OCI-LY1 (cell line): Measurements from ENCODE around the gene ADGRV1.

ENCODE experiments used
- CTCF ChIP-seq: fragments of 200-600 bp; sonication (generic), shearing (Covaris generic); IDR thresholded peaks from 2 replicates; pipeline ENCODE4 v1.5.1; 2017; ENCODE audit warnings: mild to moderate bottlenecking, antibody characterized with exemption, low read length, moderate library complexity, mixed read lengths
- EZH2 ChIP-seq: fragments of 200-600 bp; sonication (generic), shearing (Covaris generic); IDR thresholded peaks from 2 replicates; pipeline ENCODE4 v1.8.0; 2017; ENCODE audit warnings: borderline replicate concordance, mixed run types, mild to moderate bottlenecking, antibody characterized with exemption, low read length, moderate library complexity, mixed read lengths

- TF ChIP-seq EZH2, result no peak
- TF ChIP-seq CTCF, result no peak
These were observed 27.9 kb downstream of the ADGRV1 start for GRCh38 chr5:90586469-90586868.
